GM12878 (cell line): ENCODE data around the gene OR2W1. TPM values are rescaled to one million over a fixed set of nuclear protein-coding genes. Genes with fewer than 3 reads are reported as not detected.

Source experiments
- ATAC-seq: fragments of 200-7000 bp; cut with Tn5 transposase; 3 replicates; pipeline ENCODE4 v1.9.1; 2020; ENCODE audit warnings: mild to moderate bottlenecking, moderate library complexity
- BruUV-seq: library from RNA; stranded (reverse); fragments of 400-500 nt; replicated peaks from 2 replicates; lab custom pipeline; 2021; lab: Mats Ljungman, UMichigan
- CTCF ChIA-PET: fragments of 300-600 bp; sonication (Branson Sonifier 250); formaldehyde crosslinking; extraction: SDS; loops from one replicate; lab custom pipeline; 2021; ENCODE audit warnings: inconsistent platforms; lab: Yijun Ruan, JAX
- POLR2A ChIA-PET: fragments of 350-600 bp; formaldehyde crosslinking; extraction: SDS; loops from one replicate; lab custom pipeline; 2021; ENCODE audit warnings: inconsistent platforms; lab: Charles Lee
- RAD21 ChIA-PET: fragments of 300-600 bp; sonication (Branson Sonifier 250); formaldehyde crosslinking; loops from one replicate; lab custom pipeline; 2023; ENCODE audit warnings: antibody characterized with exemption; ENCODE audit not compliant: unreplicated experiment; lab: Charles Lee
- SMC1A ChIA-PET: fragments of 300-600 bp; sonication (Branson Sonifier 250); formaldehyde crosslinking; loops from one replicate; lab custom pipeline; 2023; ENCODE audit not compliant: unreplicated experiment, uncharacterized antibody; lab: Charles Lee
- DNase-seq: peaks from one replicate; pipeline ENCODE4 v3.0.0-alpha.2; 2011; ENCODE audit warnings: low read depth, low spot score
- FAIRE-seq: peaks from 3 replicates; lab custom pipeline; 2011; peaks lifted over from hg19 to GRCh38; lab: Jason Lieb, UNC
- H2AFZ ChIP-seq: 2 replicates; pipeline ENCODE4 v1.6.0; 2011; ENCODE audit warnings: low read depth, low read length, control low read depth; ENCODE audit not compliant: control insufficient read depth
- H3K27ac ChIP-seq: 2 replicates; pipeline ENCODE4 v1.5.1; 2011; ENCODE audit warnings: control low read depth; ENCODE audit not compliant: control insufficient read depth, insufficient read depth
- H3K27me3 ChIP-seq, 2 experiments: replicated peaks in 1 of 2; 2 replicates each; pipeline versions ENCODE4 v1.6.0 to v1.6.1; 2011; ENCODE audit warnings: low read length in 1 of 2; ENCODE audit not compliant: control insufficient read depth in 2 of 2, insufficient read depth in 2 of 2
- H3K36me3 ChIP-seq, 2 experiments: 2 replicates each; pipeline ENCODE4 v1.5.1; 2011; ENCODE audit warnings: low read length in 1 of 2; ENCODE audit not compliant: control insufficient read depth in 2 of 2, insufficient read depth in 2 of 2
- H3K4me1 ChIP-seq: 2 replicates; pipeline ENCODE4 v1.6.1; 2011; ENCODE audit warnings: mild to moderate bottlenecking, low read length, moderate library complexity, mixed read lengths; ENCODE audit not compliant: control insufficient read depth, insufficient read depth
- H3K4me2 ChIP-seq: 2 replicates; pipeline ENCODE4 v1.6.0; 2011; ENCODE audit warnings: control low read depth; ENCODE audit not compliant: control insufficient read depth, insufficient read depth
- H3K4me3 ChIP-seq: fragments of 200-600 bp; sonication (generic); 2 replicates; pipeline ENCODE4 v1.5.1; 2016
- H3K79me2 ChIP-seq: 2 replicates; pipeline ENCODE4 v1.6.0; 2011; ENCODE audit warnings: low read length; ENCODE audit not compliant: control insufficient read depth, insufficient read depth
- H3K9ac ChIP-seq: 2 replicates; pipeline ENCODE4 v1.8.0; 2011; ENCODE audit warnings: low read length, control low read depth, mixed read lengths; ENCODE audit not compliant: control insufficient read depth, insufficient read depth
- H3K9me3 ChIP-seq: replicated peaks from 3 replicates; pipeline ENCODE4 v1.5.1; 2011; ENCODE audit warnings: mild to moderate bottlenecking, low read length; ENCODE audit not compliant: control insufficient read depth, insufficient read depth
- H4K20me1 ChIP-seq: 2 replicates; pipeline ENCODE4 v1.6.0; 2011; ENCODE audit not compliant: control insufficient read depth, insufficient read depth
- CBX3 ChIP-seq: fragments of 200-600 bp; sonication (generic); IDR thresholded peaks from 2 replicates; pipeline ENCODE4 v1.6.1; 2016; ENCODE audit warnings: low read depth, borderline replicate concordance
- FOXM1 ChIP-seq: IDR thresholded peaks from 2 replicates; pipeline ENCODE4 v1.6.1; 2012; ENCODE audit warnings: low read depth, mild to moderate bottlenecking, inconsistent platforms, low read length, moderate library complexity
- JUND ChIP-seq: IDR thresholded peaks from 2 replicates; pipeline ENCODE4 v1.6.1; 2012; ENCODE audit warnings: low read depth, mild to moderate bottlenecking, low read length, improper control_type of control experiment, moderate library complexity
- KLF5 ChIP-seq: fragments of 450-650 bp; IDR thresholded peaks from 2 replicates; pipeline ENCODE4 v1.6.1; 2014; ENCODE audit warnings: mild to moderate bottlenecking; ENCODE audit not compliant: partially characterized antibody
- NFXL1 ChIP-seq: fragments of 450-650 bp; IDR thresholded peaks from 2 replicates; pipeline ENCODE4 v1.6.1; 2017; ENCODE audit warnings: antibody characterized with exemption, mild to moderate bottlenecking, borderline replicate concordance
- NKRF ChIP-seq: fragments of 450-650 bp; conservative IDR thresholded peaks from 2 replicates; pipeline ENCODE4 v1.6.1; 2017; ENCODE audit warnings: mild to moderate bottlenecking, moderate library complexity
- RB1 ChIP-seq: fragments of 450-650 bp; formaldehyde crosslinking; IDR thresholded peaks from 2 replicates; pipeline ENCODE4 v1.6.1; 2017; ENCODE audit warnings: mild to moderate bottlenecking, borderline replicate concordance
- RELA ChIP-seq: fragments of 450-650 bp; IDR thresholded peaks from 2 replicates; pipeline ENCODE4 v1.8.0; 2014; ENCODE audit warnings: borderline replicate concordance; ENCODE audit not compliant: partially characterized antibody
- SREBF1 ChIP-seq: IDR thresholded peaks from 2 replicates; pipeline ENCODE4 v1.6.1; 2012; ENCODE audit warnings: mild to moderate bottlenecking, low read length
- SRF ChIP-seq, 2 experiments: IDR thresholded peaks; 2 replicates each; pipeline ENCODE4 v1.6.1; 2011; ENCODE audit warnings: low read depth in 2 of 2, low read length in 2 of 2, mild to moderate bottlenecking in 1 of 2, moderate library complexity in 1 of 2
- TCF12 ChIP-seq: IDR thresholded peaks from 2 replicates; pipeline ENCODE4 v1.6.1; 2011; ENCODE audit warnings: low read depth, mild to moderate bottlenecking, low read length
- ZNF217 ChIP-seq: fragments of 450-650 bp; IDR thresholded peaks from 2 replicates; pipeline ENCODE4 v1.6.1; 2017; ENCODE audit warnings: antibody characterized with exemption, mild to moderate bottlenecking
- ZNF384 ChIP-seq: IDR thresholded peaks from 2 replicates; pipeline ENCODE4 v1.6.1; 2012; ENCODE audit warnings: low read depth, mild to moderate bottlenecking, low read length, improper control_type of control experiment, borderline replicate concordance
- ZNF687 ChIP-seq: fragments of 450-650 bp; IDR thresholded peaks from 2 replicates; pipeline ENCODE4 v1.6.1; 2017; ENCODE audit warnings: mild to moderate bottlenecking, moderate library complexity
- WGBS: methylation state at CpG from one replicate; pipeline ENCODE4 v1.1.6; 2016; ENCODE audit warnings: low lambda C conversion rate; ENCODE audit not compliant: insufficient replicate concordance, insufficient coverage; ENCODE audit errors: missing lambda C conversion rate; 5-methylcytosine and 5-hydroxymethylcytosine counted together
- in situ Hi-C: fragments of 300-500 bp; cut with MboI; formaldehyde crosslinking; loops from 9 replicates; pipeline ENCODE4 v1.14.3; 2018; ENCODE audit warnings: mixed read lengths
- intact Hi-C: fragments of 100-400 bp; cut with micrococcal nuclease; formaldehyde crosslinking; loops from one replicate; pipeline ENCODE4 v1.14.2; 2022; ENCODE audit not compliant: unreplicated experiment
- polyA plus RNA-seq, 11 experiments: library from polyadenylated mRNA; depleted of rRNA in 4 of 11; unstranded in 6 of 11; stranded (reverse) in 5 of 11; fragments of >200 nt; fragmentation: Nextera tagmentation in 4 of 11; fragmentation: Illumina TruSeq in 1 of 11; extraction: Ambion mirVana in 4 of 11; extraction: Trizol in 1 of 11; gene quantifications; 1 replicate in 1 of 11; 2 replicates in 10 of 11; pipeline versions ENCODE4 v1.2.1 to v1.2.3, GENCODE V29; 2011 to 2016; ENCODE audit warnings: inconsistent platforms in 2 of 11, missing spikeins in 2 of 11, low read depth in 1 of 11
- total RNA-seq, 4 experiments: library from RNA; depleted of rRNA in 3 of 4; stranded (reverse); fragments of >200 nt in 3 of 4; fragmentation: Illumina TruSeq in 1 of 4; extraction: Trizol in 1 of 4; gene quantifications; 2 replicates each; pipeline versions ENCODE4 v1.2.1 to v1.2.3, GENCODE V29; 2013 to 2021
- TF ChIP-seq, protein P1 (sequence below): IDR thresholded peaks from 2 replicates; pipeline ENCODE4 v1.6.1; 2012; ENCODE audit warnings: low read length, inconsistent platforms

Gene OR2W1
- total and polyA plus RNA-seq, 10 of the 15 experiments (the other 5 are each of a cell fraction or from before 2014, with no cell fraction given) = not detected

DNA sequence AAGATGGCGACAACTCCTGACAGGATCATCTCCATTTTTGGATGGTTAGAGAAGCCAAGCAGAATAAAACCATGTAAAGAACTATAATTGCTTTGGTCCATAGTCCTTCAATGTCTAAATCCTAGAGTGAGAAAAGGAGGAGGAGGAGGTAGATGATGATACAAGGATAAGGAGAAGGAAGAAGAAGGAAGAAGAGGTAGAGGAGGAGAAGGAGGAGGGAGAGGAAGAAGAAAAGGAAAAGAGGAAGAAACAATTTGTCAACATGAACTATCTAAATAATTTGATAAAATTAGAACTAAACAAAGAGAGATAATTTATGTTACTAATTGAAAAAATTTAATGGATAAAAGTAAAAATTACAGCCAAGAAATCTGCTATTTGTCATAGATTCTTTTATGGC, at the start of gene OR2W1 (continued):
- TF ChIP-seq ZNF687 = no peak

DNA sequence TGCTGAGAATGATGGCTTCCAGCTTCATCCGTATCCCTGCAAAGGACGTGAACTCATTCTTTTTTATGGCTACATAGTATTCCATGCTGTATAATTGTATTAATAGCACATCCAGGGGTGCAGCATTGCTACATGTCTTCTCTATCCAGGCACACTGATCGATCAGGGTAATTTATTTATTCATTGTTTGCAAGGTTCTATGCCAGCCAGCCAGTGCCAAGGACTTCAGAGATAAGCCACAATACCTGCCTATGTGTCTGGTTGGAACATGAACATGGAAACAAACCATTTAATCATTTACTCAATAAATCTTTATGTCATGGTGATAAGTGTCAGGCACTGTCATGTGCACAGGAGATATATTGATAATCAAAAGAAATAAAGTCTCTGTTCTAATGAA, 48.0 kb upstream of the OR2W1 start:
- WGBS = 30% methylated on average over 3 of the region's 3 CpGs
- Histone ChIP-seq H3K4me1 (no peaks in the 10 kb centered on the region), H2AFZ (no peak overlapping the region), H3K9ac (no peak overlapping the region), H3K36me3 (no peaks in the 10 kb centered on the region), H3K4me2 (no peak overlapping the region), H4K20me1 (no peaks in the 10 kb centered on the region), H3K79me2 (no peaks in the 10 kb centered on the region), H3K4me3 (no peak overlapping the region), H3K9me3 (no peaks in the 10 kb centered on the region), H3K27ac (no peak overlapping the region), H3K27me3 (no peaks in the 10 kb centered on the region)
- intact Hi-C loops (no loop called here), in situ Hi-C loops (no loop called here)
- BruUV-seq = no TSS peak
- no peak for ATAC-seq
- ChIA-PET CTCF (no interaction called here), SMC1A (no interaction called here), RAD21 (no interaction called here), POLR2A (no interaction called here)
- FAIRE-seq = no peak
- no peak for DNase-seq
- no peak for TF ChIP-seq NKRF
- TF ChIP-seq, protein P1, sequence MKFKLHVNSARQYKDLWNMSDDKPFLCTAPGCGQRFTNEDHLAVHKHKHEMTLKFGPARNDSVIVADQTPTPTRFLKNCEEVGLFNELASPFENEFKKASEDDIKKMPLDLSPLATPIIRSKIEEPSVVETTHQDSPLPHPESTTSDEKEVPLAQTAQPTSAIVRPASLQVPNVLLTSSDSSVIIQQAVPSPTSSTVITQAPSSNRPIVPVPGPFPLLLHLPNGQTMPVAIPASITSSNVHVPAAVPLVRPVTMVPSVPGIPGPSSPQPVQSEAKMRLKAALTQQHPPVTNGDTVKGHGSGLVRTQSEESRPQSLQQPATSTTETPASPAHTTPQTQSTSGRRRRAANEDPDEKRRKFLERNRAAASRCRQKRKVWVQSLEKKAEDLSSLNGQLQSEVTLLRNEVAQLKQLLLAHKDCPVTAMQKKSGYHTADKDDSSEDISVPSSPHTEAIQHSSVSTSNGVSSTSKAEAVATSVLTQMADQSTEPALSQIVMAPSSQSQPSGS = no peak
- no peak for TF ChIP-seq TCF12
- no peak for TF ChIP-seq RELA
- no peak for TF ChIP-seq FOXM1
- TF ChIP-seq ZNF384 = no peak
- TF ChIP-seq SREBF1 = no peak
- TF ChIP-seq SRF (IDR thresholded peaks at IDR 0.05; ENCODE audit: low read depth in 2 of 2, low read length in 2 of 2) = no peak
- no peak for TF ChIP-seq ZNF217
- TF ChIP-seq NFXL1 = no peak
- TF ChIP-seq JUND = no peak
- TF ChIP-seq CBX3 = no peak
- TF ChIP-seq RB1 = no peak
- no peak for TF ChIP-seq KLF5
